HG02678 (cell line): ENCODE measurements around the gene CNOT6.

Experiments used
- ATAC-seq: cut with Tn5 transposase; IDR thresholded peaks from one replicate; pipeline ENCODE4 v1.9.1; 2021; ENCODE audit warnings: mild to moderate bottlenecking, moderate library complexity; ENCODE audit not compliant: unreplicated experiment

Gene CNOT6

DNA sequence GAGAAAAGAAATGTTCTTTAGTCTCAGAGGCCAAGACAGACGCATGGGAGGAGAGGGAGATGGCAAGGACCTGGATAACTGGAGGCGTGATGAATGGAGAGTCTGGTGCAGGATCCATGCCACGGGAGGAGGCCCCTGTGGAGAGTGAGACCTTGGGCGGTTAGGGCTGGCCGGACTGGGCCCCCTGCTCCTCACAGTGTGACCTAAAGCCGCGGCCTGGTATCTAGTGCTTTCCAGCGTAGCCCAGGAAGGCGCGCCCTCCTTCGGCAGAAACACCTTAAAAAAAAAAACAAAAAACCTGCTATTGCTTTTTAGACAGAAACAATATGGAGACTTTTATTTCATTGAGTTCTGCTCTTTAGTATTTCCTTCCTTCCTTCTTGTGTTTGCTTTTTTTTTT lies 64.1 kb downstream of the CNOT6 start:
- no peak for ATAC-seq

DNA sequence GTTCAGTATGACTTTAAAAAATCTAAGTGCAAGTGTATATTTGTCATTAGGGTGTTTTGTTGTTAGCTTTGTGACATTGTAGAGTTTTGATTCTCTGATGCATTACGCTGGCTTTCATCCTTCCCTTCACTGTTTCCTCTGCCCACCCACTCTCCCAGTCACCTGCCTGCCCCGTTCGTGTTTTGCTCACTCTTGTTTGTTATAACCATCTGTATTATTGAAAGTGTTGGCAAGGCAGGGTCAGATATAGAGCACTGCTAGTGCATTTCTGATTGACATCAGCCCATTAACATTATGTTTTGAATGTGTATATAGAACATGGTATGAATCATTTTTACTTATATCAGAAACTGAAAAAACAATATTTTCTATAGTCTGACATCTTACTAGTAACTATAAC lies 69.8 kb downstream of the CNOT6 start:
- no peak for ATAC-seq

DNA sequence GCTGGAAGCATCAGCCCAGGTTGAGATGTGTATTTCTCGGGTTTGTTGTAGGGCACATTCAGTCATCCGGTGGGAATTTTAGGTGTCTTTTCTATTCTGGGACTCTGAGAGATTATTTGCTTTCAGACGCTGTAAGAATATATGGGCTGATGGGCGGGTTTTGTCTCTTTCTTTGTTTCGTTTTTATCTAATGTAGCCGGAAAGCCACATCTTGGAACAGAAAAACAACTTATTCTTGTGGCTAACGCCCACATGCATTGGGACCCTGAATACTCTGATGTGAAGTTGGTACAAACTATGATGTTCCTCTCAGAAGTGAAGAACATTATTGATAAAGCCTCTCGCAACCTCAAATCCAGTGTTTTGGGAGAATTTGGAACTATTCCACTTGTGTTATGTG lies 74.7 kb downstream of the CNOT6 start:
- no peak for ATAC-seq

DNA sequence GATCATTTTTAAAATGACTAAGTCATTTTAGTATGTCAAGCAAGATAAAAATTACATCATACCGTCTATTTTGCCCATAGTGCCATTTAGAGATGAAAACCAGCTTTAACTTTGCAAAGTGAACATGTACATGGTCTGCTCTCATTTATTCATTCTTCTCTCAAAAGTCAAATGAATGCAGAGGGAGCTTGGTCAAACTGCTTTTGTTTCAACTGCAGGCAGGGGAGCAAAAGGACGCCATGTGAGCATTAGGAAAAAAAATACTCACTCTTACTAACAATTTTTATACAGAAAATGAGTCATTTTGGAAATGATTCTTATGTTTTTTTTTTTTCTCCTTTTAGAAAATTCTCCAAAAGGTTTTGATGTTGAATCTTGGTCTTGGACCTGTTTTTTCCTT lies 81.4 kb downstream of the CNOT6 start:
- ATAC-seq: no peak

DNA sequence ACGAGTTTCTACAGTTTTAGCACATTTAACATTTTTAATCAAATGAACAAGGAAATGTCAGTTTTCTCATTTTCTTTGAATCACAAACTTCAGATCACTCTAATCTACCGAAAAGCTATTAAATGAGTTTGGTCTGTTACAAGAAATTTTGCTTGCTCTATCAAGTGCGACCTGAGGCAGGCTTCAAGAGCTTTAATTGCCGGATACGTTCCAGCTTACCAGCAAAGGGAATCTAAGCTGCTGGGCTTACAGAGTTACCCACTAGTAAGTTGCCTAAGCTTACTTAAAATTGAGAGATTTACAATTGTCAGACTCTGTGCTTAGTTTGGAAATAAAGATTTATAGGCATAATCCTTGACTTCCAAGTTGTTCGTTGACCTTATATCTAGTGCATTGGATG lies 86.5 kb downstream of the CNOT6 start:
- ATAC-seq: no peak

DNA sequence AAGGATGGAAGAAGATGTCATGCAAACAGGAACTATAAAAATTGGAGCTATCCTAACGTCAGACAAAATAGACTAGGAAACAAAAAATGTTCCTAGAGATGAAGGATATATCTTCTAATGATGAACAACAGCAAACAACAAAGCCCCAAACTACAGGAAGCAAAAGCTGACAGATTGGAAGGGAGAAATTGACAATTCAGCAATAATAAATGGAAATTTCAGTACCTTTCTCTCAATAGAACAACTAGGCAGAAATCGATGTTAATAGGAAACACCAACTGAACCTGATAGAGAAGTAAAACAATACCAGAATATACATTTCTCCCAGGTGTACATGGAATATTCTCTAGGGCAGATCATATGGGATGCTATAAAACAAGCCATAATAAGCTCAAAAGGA lies 89.6 kb downstream of the CNOT6 start:
- no peak for ATAC-seq

DNA sequence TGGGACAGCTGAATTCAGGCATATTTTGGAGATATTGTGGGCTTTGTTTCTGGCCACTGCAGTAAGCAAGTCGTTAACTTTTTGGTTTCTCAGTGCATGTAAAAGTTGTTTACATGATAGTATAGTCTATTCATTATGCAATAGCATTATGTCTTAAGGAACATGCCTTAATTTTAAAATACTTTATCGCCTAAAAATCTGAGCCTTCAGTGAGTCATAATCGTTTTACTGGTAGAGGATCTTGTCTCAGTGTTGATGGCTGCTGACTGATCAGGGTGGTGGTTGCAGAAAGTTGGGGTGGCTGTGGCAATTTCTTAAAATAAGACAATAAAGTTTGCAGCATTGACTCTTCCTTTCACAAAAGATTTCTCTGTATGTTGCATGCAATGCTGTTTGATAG lies 92.0 kb downstream of the CNOT6 start:
- ATAC-seq: no peak

DNA sequence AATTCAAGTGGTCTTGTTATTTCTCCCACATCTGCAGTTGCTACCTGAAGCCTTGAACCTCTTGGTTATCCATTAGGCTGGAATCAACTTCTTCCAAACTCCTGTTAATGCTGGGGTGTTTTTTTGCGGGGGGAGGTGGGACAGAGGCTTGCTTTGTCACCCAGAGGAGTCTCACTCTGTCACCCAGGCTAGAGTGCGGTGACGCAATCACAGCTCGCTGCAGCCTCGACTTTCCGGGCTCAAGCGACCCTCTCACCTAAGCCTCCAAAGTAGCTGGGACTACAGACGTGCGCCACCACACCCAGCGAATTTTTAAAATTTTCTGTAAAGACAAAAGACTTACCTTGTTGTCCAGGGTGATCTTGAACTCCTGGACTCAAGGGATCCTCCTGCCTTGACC lies 92.7 kb downstream of the CNOT6 start:
- no peak for ATAC-seq

DNA sequence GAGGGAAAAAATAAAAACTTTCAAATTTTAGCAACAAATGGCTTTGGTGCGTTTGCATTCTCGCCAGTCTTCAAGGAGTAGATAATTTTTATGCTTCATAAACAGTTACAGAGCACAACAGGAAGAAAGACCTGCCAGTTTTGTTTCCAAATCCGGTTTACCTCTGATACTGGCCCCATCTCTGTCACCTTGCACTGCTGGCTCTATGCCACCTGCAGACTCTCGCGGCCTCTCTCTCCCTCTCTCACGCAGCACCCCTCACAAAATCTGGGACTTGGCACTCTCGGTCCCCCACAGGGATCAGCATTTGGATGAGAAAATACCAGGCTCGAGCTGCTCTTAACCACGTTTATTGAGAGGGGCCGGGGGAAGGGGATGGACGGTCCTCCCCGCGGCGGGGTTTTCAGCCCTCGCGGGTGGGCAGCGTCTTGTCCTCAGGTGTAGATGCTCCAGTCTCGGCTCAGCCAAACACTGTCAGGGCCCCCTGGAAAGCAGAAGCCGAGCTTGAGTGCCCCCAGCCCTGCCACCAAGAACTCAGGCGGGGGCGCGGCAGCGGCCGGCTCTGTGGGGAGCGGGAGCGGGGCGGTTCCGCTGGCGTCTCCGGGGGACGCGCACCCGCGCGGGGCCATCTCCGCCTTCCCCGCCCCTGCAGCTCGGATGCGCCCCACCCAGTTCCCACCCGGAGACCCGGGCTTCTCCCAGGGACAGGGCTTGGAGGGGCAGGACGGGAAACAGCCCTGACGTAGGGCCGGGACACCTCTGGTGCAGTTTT lies 95.8 kb downstream of the CNOT6 start:
- no peak for ATAC-seq

DNA sequence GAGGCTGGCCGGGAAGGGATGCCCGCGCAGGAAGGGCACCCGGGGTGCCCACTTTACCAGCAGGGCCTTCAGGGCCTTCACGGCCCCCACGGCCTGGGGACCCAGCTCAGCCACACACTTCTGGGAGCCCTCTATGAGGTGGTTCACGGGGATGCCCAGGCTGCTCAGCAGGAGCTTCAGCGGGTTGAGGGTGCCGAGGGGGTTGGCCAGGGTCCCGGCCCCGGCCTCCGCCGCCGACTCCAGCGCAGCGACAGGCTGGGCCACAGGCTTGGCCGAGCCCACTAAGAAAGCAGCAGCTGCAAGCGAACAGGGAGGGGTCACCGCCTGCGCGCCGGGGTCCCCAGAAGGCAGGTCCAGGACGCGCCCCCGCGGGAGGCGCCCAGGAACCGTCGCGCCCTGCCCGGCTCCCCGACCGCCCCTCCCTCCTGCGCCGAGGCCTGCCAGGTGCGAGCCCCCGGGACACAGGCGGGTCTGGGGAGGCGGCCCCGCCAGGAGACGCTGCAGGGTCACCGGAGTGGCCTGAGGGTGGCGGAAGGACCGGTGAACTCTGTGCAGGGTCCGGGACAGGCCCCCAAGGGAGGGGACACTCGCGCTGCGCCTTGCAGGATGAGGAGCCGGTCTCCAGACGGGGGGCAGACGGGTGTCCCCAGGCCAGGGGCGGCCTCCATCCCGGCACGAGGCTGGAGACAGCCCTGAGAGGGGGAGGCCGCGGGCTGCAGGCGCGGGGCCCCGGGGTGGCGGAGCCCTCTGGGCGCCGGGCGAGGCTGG lies 96.5 kb downstream of the CNOT6 start:
- ATAC-seq: no peak

DNA sequence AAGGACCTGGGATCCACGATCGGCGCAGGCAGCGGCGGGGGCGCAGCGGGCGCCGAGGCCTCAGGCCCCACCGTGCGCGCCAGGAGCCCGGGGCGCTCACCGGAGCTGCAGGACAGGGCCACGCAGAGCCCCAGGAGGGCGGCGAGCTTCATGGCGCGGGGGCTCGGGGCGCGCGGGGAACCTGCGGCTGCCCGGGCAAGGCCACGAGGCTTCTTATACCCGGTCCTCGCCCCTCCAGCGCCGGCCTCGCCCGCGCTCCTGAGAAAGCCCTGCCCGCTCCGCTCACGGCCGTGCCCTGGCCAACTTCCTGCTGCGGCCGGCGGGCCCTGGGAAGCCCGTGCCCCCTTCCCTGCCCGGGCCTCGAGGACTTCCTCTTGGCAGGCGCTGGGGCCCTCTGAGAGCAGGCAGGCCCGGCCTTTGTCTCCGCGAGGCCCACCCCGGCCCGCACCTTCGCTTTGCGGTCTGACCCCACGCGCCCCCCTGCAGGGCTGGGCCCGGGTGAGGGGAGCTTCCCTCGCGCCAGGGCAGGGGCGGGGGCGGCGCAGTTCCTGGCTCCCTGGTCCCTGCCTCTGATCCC lies 97.2 kb downstream of the CNOT6 start, which contains the start of gene SCGB3A1:
TSS of gene SCGB3A1 (minus strand) at position 189 of the 577 bp plus-strand sequence. CDS start at position 152, 37 bp downstream.
- ATAC-seq: no peak

DNA sequence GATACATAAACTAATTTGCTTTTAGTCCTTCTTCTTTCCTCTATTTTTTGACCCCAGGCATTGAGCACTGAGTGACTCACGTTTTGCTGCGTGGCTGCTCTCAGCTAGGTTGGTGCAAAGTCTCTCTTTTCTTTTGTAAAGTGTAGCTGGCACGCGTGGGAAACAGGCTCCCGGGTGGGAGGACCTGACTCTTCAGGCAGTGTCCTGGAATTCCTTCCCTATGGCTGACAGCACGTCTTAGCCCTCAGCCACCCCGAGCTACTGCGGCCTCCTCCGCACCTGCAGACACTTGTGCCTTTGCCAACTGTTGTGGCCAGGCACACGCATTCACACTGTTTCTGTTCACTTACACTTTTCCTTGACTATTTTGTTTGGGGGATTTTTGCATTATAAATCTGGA lies 98.0 kb downstream of the CNOT6 start:
- ATAC-seq: no peak

DNA sequence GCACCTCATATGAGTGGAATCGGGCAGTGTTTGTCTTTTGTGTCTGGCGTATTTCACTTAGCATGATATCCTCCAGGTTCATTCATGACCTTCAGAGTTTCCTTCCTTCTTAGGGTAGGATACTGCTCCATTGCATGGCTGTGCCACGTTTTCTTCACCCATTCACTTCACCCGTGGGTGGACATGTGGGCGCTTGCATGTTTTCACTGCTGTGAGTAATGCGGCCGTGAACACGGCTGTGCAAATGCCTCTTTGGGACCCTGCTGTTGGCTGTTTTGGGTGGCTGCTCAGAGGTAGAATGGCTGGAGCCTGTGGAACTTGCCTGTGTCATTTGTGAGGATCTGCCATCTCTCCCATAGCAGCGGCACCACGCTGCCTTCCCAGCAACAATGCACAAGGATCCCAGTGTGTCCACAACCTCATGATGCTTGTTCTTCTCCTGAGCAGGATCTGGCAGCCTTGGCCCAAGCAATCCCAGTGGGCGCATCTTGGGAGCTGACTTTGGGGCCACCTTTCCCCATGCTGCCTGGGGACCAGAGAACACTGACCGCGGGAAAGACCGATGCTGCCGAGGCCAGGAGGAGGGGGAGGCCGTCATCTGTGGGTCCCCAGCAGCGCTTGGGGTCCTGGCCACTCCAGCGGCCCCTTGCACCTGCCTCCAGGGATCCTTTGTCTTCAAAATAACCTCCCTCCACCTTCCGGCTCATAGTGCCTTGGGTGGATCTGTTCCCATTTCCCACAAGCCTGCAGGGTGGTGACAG lies 99.4 kb downstream of the CNOT6 start:
- ATAC-seq: no peak

DNA sequence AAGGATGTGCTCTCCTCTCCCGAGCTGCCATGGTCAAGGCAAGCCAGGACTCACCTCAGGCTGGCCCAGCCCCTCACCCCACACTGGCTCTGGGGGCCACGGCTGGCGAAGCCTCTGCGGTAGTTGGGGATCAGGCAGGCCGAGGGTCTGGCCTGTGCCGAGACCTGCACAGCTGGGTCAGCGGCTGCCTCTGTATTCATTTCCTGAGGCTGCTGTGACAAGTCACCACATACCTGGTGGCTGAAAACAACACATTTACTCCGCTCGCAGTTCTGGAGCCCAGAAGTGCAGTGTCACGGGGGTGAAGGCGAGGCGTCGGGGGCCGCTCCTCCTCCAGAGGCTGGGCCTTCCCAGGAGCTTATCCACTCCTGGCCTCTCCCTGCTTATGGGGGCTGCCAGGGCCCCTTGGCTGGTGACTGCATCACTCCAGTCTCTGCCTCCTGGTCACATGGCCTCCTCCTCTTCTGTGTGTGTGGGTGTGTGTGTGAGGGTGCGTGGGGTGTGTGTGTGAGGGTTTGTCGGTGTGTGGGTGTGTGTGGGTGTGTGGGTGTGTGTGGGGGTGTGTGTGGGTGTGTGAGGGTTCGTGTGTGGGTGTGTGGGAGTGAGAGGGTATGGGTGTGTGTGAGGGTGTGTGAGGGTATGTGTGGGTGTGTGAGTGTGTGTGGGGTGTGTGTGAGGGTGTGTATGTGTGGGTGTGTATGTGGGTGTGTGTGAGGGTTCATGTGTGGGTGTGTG lies 100.3 kb downstream of the CNOT6 start:
- ATAC-seq: no peak

DNA sequence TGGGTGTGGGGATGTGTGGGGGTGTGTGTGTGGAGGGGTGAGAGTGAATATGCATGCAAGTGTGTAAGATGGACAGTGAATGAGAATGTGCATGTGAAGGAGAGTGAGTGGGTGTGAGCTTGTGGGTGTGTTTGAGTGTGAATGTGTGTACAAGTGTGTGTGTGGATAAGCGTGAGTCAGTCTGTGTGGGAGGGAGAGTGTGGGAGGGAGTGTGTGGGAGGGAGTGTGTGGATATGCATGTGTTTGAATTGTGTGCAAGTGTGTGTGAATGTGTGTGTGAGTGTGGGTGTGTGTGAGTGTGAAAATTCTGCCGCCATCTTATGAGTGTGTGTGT lies 100.8 kb downstream of the CNOT6 start:
- ATAC-seq: no peak

DNA sequence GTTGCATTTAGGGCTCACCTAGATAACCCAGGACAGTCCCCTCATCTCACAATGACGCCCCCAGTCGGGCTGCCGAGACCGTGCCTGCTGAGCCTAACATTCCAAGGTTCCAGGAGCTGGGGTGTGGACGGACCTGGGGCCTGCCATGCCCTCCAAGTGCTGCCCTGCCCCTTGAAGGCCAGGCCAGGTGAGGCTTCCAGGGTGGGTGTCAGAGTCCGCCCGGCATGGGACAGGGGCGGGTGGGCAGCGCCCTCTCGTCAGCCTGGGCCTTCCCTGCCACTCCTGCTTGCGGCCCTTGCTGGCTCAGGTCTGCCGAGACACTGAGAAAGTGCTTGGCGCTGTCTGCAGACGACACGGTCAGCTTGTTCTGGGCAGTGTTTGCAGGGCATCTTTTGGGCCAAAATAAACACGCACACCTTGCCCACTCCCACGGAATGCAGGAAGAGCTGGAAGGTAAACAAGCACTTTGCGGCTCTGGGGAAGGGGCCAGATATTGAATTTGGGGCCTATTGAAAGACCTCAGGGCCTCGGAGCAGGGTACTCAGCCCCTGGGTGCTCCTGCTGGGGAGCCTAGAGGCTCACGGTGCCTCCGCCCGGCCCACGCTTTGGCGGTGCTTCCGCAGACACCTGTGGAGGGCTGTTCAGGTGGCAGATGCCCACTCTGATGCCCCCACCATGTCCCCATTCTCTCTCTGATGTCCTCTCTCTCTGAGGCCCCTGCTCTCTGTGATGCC lies 101.4 kb downstream of the CNOT6 start:
- no peak for ATAC-seq

DNA sequence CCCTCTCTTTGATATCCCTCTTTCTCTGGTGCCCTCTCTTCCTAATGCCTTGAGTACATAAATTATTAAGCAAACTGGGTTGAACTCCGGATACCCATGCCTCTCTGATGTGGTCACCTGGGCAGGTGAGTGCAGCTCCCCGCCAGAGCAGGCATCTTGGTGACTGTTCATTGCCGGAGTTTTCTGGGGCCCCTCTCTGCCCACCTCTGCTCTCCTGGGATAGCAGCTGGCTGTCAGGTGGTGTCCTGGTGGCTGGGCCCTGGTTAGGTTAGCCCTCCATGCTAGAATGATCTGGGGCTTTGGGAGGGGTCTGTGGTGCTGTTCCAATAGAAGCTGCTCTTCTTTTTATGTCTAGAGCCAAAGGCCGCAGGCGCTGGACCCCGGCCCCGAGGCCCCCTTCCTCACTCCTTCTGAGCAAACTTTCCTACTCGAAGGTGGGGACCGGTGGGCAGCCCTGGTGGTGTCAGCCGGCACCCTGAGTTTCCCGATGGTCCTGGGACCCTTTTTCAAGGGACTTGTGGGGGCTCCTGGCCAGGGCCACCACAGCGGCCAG lies 102.0 kb downstream of the CNOT6 start:
- no peak for ATAC-seq

DNA sequence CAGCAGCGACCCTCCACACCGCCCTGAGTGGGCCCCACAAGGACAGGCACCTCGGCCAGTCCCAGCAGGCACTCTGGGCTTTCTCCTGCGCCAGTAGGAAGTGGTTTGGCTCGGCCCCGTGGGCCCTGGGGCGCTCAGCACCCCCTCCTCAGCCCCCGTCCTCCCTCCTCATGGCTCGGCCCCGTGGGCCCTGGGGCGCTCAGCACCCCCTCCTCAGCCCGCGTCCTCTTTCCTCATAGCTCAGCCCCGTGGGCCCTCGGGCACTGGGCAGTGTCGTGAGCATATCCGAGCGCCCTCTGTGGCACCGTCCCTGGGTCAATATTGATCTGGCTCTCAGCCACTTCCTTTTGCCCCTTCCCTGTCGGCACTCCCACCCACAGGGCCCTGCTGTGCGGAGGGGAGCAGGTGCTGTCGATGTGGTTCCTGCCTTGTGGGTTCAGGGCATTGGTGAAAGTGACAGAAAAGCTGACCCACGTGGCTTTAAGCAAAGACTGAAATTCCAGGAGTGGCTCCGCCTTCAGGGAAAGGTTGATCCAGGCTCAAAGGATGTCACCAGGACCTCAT lies 102.6 kb downstream of the CNOT6 start:
- ATAC-seq: no peak

DNA sequence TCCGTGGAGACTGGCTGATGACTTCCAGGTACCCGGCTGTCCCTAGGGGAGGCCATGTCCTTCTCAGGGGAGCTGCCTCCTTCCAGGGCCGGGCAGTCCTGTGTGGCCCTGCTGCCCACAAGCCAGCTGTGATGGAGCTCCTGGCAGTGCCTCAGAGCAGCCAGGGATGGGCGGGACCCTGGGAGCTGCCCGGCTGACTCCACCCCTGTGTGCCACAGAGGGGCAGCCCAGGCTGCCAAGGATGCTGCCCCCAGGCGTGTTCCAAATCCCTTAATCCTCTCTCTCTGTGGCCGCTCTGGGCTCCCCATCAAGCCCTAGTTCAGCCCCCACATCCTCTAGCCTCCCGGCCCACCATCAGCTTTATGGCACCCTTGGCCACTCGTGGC lies 104.1 kb downstream of the CNOT6 start:
- ATAC-seq: no peak
